Fibroblast of skin of abdomen (primary cell): ENCODE measurements around the gene RMC1.
"Not testable (repeated sequence)": the region's sequence is repeated elsewhere in the genome, so short reads cannot be mapped to it uniquely, and the experiment has no call there.

ENCODE experiments used
- DNase-seq: peaks from one replicate; pipeline ENCODE4 v3.0.0-alpha.2; 2013

The RMC1 gene

GRCh38 chr18:23563377-23564043 is 60.2 kb downstream of the RMC1 start:
- peak; percentile 58 for DNase-seq

DNA sequence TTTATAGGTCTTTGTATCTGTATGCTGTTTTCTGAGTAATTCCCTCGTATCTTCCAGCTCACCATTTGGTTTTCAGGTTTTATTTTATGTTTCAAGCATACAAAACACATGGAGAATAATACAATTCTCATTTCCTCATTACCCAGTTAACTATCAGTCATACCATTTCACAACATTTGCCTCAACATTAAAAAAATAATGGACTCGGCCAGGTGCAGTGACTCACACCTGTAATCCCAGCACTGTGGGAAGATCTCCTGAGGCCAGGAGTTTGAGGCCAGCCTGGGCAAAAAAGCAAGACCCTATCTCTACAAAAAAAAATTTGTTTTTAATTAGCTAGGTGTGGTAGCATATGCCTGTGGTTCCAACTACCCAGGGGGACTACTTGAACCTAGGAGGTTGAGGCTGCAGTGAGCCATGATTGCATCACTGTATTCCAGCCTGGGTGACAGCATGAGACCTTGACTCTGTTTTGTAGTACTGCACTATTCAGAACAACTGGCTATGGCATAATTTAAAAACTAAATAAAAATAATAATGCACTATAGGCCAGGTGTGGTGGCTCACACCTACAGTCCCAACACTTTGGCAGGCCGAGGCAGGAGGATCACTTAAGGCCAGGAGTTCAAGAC is 62.7 kb downstream of the RMC1 start:
- no peak for DNase-seq

DNA sequence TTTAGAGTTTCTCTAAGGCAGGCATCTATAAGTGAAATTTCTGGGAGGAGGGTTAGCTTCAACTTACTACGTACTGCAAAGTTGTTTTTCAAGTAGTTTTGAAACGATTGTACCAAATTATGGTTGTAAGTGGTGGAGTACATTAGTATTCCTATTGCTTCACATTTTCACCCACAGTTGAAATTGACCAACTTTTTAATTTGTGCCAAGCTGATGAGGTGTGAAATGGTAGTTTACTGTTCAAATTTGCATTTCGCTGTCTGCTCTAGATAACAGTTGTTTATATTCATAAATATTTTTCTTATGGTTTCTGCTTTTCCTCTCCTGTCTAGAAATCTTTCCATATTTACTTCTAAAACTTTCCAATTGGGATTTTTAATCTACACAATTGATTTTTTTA is 64.4 kb downstream of the RMC1 start:
- no peak for DNase-seq

GRCh38 chr18:23568281-23569138 is 65.2 kb downstream of the RMC1 start:
- DNase-seq = no peak

DNA sequence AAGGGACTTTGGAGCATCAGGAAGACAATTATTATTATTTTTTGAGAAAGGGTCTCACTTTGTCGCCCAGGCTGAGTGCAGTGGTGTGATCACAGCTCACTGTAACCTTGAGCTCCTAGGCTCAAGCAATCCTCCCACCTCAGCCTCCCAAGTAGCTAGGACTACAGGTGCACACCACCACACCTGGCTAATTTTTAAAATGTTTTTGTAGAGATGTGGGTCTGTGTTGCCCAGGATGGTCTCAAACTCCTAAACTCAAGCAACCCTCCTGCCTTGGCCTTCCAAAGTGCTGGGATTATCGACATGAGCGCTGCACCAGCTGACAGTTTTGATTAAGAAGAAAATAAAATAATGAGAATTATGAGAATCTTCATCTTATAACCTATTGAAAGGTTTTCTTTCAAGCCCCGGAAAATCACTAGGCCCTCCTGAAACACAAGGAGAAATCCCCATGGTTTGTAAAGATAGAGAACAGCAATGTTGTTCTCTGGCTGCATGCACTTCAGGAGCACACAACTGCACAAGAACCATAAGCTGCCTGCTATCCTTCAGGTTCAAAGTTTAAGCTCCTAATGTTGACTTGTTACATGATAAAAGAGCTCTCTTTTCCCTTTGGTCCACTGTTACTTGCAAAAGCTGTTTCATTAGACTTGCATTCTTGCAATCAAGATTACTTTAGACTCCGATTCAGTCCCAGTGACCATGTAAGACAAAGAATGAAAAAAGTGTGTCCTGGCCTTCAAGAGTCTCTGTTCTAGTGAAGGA is 66.2 kb downstream of the RMC1 start:
- no peak for DNase-seq

- no peak for DNase-seq
Observed at GRCh38 chr18:23570912-23571504, 67.7 kb downstream of the RMC1 start.

GRCh38 chr18:23572012-23572411 is 68.7 kb downstream of the RMC1 start:
- no peak for DNase-seq

GRCh38 chr18:23572570-23572969 is 69.3 kb downstream of the RMC1 start:
- no peak for DNase-seq

- DNase-seq = no peak
Observed at GRCh38 chr18:23573020-23573419, 69.7 kb downstream of the RMC1 start.

- peak; percentile 30 for DNase-seq
Observed at GRCh38 chr18:23573626-23574431, 70.5 kb downstream of the RMC1 start.

DNA sequence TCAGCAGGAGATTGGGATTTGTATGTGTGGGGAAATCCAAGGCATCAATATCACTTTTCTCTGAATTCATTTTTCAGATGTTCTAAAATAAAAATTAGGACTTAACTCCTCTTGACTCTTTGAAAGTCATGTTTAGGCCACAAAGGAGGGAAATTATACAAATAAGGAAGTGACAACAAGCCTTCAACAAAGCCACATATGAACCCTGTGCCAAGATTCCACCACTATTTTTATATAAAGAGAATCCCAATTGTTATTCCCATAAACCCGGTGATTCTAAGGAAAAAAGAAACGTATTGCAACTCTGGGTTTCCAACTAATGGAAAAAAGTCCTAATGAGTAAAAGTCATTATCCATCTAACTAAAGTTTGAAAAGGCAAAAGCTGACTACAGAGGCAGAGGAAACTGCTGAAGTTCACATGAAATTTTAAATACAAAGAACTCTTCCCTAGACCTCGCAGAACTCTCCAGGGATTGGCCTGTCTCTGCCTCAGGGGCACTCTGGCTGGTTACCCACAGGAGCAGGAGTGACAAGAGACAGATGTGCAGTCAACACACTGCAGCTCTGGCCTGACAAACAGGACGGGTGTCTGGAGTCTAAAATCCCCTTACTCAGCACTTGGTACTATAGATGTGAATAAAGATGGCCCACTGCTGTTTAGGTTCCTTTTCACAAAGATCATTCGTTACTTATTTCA is 71.4 kb downstream of the RMC1 start:
- no peak for DNase-seq

DNA sequence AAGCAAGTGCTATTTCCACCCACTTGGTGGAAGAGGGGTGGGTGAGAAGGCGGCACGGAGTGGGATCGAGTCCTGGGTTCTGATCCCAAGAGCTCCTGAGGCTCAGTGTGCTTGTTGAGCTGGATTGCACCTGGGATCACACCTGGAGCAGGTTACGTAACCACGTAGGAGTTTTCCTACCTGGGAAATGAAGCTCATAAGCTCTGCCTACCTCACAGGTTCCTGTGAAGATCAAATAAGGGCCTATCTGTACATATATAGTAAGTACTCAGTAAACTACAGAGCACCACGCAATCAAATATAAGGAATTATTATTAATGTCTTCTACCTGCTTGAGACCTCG is 72.0 kb downstream of the RMC1 start:
- DNase-seq = no peak

- not testable (repeated sequence) for DNase-seq
Observed at GRCh38 chr18:23577521-23577920, 74.2 kb downstream of the RMC1 start.

DNA sequence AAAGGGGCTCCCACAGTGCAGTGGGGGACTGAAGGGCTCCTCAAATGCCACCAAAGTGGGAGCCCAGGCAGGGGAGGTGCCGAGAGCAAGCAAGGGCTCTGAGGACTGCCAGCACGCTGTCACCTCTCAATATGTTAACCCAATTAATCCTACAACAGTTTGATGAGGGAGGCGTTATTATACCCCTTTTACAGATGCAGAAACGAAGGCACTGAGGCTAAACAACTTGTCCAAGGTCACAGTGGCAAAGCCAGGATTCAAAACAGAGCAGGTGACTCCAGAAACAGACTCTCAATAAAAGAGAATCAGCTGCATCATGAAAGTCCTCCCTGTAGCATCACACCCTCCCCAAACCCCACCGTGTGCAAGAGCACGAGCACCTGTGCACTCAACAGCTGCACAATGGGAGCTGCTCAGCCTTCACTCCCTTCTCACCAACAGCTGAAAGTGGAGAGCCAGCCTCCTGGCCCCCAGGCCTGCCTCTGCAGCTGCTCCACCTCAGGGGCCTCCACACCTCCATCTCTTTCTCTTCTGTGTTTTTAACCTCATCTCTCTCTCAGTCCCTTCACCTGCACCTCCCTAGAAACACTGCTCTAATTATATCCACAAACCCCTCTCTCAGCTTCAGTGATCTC is 74.9 kb downstream of the RMC1 start:
- no peak for DNase-seq

- peak; percentile 18 for DNase-seq
Observed at GRCh38 chr18:23578891-23579653, 75.8 kb downstream of the RMC1 start.

DNA sequence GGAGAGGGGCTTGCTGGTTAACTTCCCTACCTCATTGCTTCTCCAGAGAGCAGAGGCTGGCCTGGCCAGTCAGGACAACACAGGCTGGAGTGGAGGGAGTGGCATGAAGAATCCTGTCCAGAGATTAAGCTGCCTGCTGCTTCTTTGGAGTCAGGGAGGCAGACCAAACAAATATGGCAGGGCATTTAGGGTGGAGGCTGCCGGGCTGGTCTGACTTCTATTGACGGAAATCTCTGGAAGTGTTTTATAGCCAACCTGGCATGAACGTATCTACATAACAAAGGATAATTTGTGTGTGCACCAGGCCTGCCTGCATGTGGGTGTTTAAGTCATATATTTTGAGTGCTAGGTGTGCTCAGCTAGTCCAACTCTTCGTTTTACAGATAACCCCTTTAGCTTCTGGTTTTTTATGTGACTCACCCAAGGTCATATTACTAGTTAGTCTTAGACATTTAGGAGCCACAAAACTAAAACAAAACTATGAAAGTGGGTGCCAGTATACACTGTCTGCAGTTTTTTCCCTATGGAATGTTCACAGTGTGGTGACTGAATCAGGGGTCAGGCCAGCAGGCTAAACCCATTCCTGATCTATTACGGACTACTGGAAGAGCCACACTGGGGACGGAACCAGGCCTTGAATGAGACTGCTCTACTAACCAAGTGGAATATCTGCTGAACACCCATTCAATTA is 77.5 kb downstream of the RMC1 start:
- peak; percentile 56 for DNase-seq
